ENCODE results near the gene TMC1.

Gene TMC1

DNA sequence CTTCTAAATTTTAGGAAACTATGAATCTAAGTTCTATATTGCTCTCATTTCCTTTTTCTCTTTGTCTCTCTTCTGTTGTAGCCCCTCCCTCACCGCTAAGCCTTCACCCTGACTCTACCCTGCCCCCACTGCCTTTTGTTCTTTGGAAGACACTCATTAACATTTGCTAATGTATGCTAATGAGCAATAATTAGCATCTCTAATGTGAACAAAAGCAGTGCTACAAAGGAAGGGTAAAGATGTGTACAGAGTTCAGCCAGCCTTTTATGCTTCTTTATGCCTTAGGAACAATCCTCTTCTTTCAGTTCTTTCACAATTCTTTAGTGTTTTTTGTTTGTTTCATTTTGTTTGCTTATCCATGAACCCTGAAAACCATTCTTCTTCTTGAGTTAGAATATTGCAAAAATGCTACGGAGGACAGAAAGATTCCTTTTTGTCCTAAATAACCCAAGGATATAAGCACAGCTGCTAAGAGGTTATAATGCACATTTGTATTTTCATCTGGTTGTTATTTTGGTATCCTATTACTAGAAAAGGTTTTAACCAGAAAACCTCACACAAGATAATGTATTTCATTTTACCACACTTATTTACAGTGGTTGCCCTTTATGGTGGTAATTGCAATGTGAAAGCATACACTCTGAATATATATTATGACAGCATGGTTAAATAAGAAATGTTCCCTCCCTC, 159.3 kb downstream of the TMC1 start:
- peaks cover 7% of the 10 kb centered on the region for H3K27me3 Mint-ChIP-seq
- H3K4me3 Mint-ChIP-seq: no peak overlapping the region
- H3K9me3 Mint-ChIP-seq: no peaks in the 10 kb centered on the region
- H3K4me1 Mint-ChIP-seq (ENCODE audit: low read depth): no peaks in the 10 kb centered on the region
- H3K36me3 Mint-ChIP-seq (ENCODE audit: low read depth): no peaks in the 10 kb centered on the region
- no peak for DNase-seq
- H3K27ac Mint-ChIP-seq: no peak overlapping the region

GRCh38 chr9:72681283-72681630, 159.8 kb downstream of the TMC1 start:
- H3K36me3 Mint-ChIP-seq (ENCODE audit: low read depth): no peaks in the 10 kb centered on the region
- H3K27me3 Mint-ChIP-seq: peaks cover 11% of the 10 kb centered on the region
- DNase-seq: no peak
- no peak overlapping the region for H3K4me3 Mint-ChIP-seq
- H3K9me3 Mint-ChIP-seq: no peaks in the 10 kb centered on the region
- no peaks in the 10 kb centered on the region for H3K4me1 Mint-ChIP-seq (ENCODE audit: low read depth)
- no peak overlapping the region for H3K27ac Mint-ChIP-seq

- Mint-ChIP-seq H3K4me3 (no peak overlapping the region), H3K36me3 (ENCODE audit: low read depth) (no peaks in the 10 kb centered on the region), H3K4me1 (ENCODE audit: low read depth) (no peaks in the 10 kb centered on the region), H3K27ac (no peak overlapping the region), H3K9me3 (no peaks in the 10 kb centered on the region), H3K27me3 (peaks cover 14% of the 10 kb centered on the region)
- no peak for DNase-seq
These were observed 163.2 kb downstream of the TMC1 start for GRCh38 chr9:72684615-72685014.

GRCh38 chr9:72685911-72686310, 164.5 kb downstream of the TMC1 start:
- Mint-ChIP-seq H3K27ac (no peak overlapping the region), H3K27me3 (peaks cover 10% of the 10 kb centered on the region), H3K9me3 (no peaks in the 10 kb centered on the region), H3K36me3 (ENCODE audit: low read depth) (no peaks in the 10 kb centered on the region), H3K4me3 (no peak overlapping the region), H3K4me1 (ENCODE audit: low read depth) (no peaks in the 10 kb centered on the region)
- no peak for DNase-seq

DNA sequence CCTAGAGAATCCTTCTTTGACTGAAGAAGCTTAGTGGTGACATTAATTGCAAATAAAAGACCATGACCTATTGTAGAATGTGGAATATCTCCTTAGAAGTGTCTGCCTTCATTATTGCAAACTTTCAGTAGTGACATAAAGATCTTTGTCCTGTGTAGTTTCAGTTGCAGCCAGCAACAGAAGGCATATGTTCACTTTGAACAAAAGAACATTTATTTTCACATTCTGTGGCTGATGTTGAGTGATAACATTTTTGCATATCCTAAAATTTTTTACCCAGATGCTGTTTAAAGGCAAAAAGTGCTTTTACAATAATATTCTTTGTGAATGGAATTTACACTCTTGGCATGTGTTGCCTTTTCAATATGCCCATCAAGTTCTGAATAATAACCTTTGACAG, 165.9 kb downstream of the TMC1 start:
- H3K9me3 Mint-ChIP-seq: no peaks in the 10 kb centered on the region
- no peak overlapping the region for H3K4me3 Mint-ChIP-seq
- H3K27ac Mint-ChIP-seq: no peak overlapping the region
- DNase-seq: no peak
- peaks cover 17% of the 10 kb centered on the region for H3K27me3 Mint-ChIP-seq
- H3K36me3 Mint-ChIP-seq (ENCODE audit: low read depth): no peaks in the 10 kb centered on the region
- H3K4me1 Mint-ChIP-seq (ENCODE audit: low read depth): no peaks in the 10 kb centered on the region

DNA sequence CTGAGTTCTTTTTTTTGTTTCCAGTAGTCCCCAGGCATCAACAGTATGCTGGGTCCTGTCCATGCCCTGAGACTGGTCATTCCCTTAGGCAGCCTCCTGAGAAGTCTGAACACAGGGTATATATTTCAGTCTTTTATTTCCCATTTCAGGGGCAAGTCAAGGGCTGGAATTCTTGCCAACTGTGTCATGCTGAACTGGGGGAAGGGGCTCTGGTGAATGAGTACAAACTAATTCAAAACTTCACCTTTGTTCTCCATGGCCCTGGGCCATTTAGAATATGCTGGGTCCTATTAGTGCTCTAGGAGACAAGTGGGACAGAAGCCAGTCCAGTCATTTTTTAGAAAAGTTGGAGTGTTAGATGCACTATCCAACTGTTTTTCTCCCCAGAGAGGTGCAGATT, 170.3 kb downstream of the TMC1 start:
- H3K36me3 Mint-ChIP-seq (ENCODE audit: low read depth): no peaks in the 10 kb centered on the region
- no peak overlapping the region for H3K4me3 Mint-ChIP-seq
- H3K27me3 Mint-ChIP-seq: peaks cover 13% of the 10 kb centered on the region
- DNase-seq: no peak
- no peaks in the 10 kb centered on the region for H3K4me1 Mint-ChIP-seq (ENCODE audit: low read depth)
- no peak overlapping the region for H3K27ac Mint-ChIP-seq
- no peaks in the 10 kb centered on the region for H3K9me3 Mint-ChIP-seq

GRCh38 chr9:72695365-72695764, 174.0 kb downstream of the TMC1 start:
- Mint-ChIP-seq H3K36me3 (ENCODE audit: low read depth) (no peaks in the 10 kb centered on the region), H3K9me3 (no peaks in the 10 kb centered on the region), H3K27me3 (peaks cover 13% of the 10 kb centered on the region), H3K4me3 (no peak overlapping the region), H3K27ac (no peak overlapping the region), H3K4me1 (ENCODE audit: low read depth) (no peaks in the 10 kb centered on the region)
- DNase-seq: no peak

DNA sequence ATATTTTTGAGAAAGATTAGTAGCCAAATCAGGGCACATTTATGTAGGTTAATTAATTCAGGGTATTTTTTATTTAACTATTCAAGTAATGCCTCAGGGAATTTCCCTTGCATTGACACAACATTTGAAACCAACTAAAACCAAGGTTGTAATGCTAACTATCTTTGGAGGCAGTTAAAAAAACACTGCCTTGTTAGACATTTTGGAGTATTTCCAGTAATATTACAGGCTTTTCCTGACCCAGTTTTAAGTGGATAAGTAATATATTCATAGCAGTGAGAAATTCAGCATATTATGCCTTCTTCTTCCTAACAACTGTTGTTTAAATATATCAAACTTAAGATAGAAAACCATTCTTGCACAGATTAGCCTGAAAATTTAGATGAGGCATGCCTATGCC, 175.1 kb downstream of the TMC1 start:
- H3K4me1 Mint-ChIP-seq (ENCODE audit: low read depth): no peaks in the 10 kb centered on the region
- no peak overlapping the region for H3K27ac Mint-ChIP-seq
- H3K36me3 Mint-ChIP-seq (ENCODE audit: low read depth): no peaks in the 10 kb centered on the region
- no peak for DNase-seq
- H3K9me3 Mint-ChIP-seq: no peaks in the 10 kb centered on the region
- peaks cover 13% of the 10 kb centered on the region for H3K27me3 Mint-ChIP-seq
- H3K4me3 Mint-ChIP-seq: no peak overlapping the region

GRCh38 chr9:72701510-72701909, 180.1 kb downstream of the TMC1 start:
- Mint-ChIP-seq H3K9me3 (no peaks in the 10 kb centered on the region), H3K36me3 (ENCODE audit: low read depth) (no peaks in the 10 kb centered on the region), H3K4me3 (no peak overlapping the region), H3K4me1 (ENCODE audit: low read depth) (no peaks in the 10 kb centered on the region), H3K27ac (no peak overlapping the region), H3K27me3 (no peaks in the 10 kb centered on the region)
- no peak for DNase-seq

- Mint-ChIP-seq H3K36me3 (ENCODE audit: low read depth) (no peaks in the 10 kb centered on the region), H3K4me3 (no peak overlapping the region), H3K27me3 (no peaks in the 10 kb centered on the region), H3K27ac (no peak overlapping the region), H3K9me3 (no peaks in the 10 kb centered on the region), H3K4me1 (ENCODE audit: low read depth) (no peaks in the 10 kb centered on the region)
- DNase-seq: no peak
These were observed 182.2 kb downstream of the TMC1 start for GRCh38 chr9:72703574-72703973.

- no peak overlapping the region for H3K4me3 Mint-ChIP-seq
- DNase-seq: no peak
- H3K27ac Mint-ChIP-seq: no peak overlapping the region
- no peaks in the 10 kb centered on the region for H3K27me3 Mint-ChIP-seq
- H3K9me3 Mint-ChIP-seq: no peaks in the 10 kb centered on the region
- H3K4me1 Mint-ChIP-seq (ENCODE audit: low read depth): no peaks in the 10 kb centered on the region
- no peaks in the 10 kb centered on the region for H3K36me3 Mint-ChIP-seq (ENCODE audit: low read depth)
These were observed 183.4 kb downstream of the TMC1 start for GRCh38 chr9:72704688-72705375.

DNA sequence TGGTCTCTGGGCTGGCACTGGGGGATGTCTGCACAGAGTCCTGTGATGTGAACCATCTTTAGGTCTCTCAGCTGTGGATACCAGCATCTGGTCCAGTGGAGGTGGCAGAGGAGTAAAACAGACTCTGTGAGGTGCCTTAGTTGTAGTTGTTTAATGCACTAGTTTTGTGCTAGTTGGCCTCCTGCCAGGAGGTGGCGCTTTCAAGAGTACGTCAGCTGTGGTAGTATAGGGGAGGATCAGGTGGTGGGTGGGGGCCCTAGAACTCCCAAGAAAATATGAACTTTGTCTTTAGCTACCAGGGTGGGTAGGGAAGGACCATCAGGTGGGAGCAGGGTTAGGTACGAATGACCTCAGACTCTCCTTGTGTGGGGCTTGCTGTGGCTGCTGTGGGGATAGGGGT, 197.1 kb downstream of the TMC1 start:
- DNase-seq: no peak

GRCh38 chr9:72721067-72721466, 199.7 kb downstream of the TMC1 start:
- Mint-ChIP-seq H3K4me1 (ENCODE audit: low read depth) (no peaks in the 10 kb centered on the region), H3K27ac (no peak overlapping the region), H3K9me3 (no peaks in the 10 kb centered on the region), H3K4me3 (no peak overlapping the region), H3K36me3 (ENCODE audit: low read depth) (no peaks in the 10 kb centered on the region), H3K27me3 (peaks cover 24% of the 10 kb centered on the region)
- DNase-seq: no peak

More for the DNA sequence above, 197.1 kb downstream of the TMC1 start:
- Mint-ChIP-seq H3K36me3 (ENCODE audit: low read depth) (no peaks in the 10 kb centered on the region), H3K27me3 (peaks cover 24% of the 10 kb centered on the region), H3K27ac (no peak overlapping the region), H3K4me3 (no peak overlapping the region), H3K4me1 (ENCODE audit: low read depth) (no peaks in the 10 kb centered on the region), H3K9me3 (no peaks in the 10 kb centered on the region)

- no peaks in the 10 kb centered on the region for H3K4me1 Mint-ChIP-seq (ENCODE audit: low read depth)
- H3K9me3 Mint-ChIP-seq: no peaks in the 10 kb centered on the region
- H3K27ac Mint-ChIP-seq: no peak overlapping the region
- H3K27me3 Mint-ChIP-seq: peaks cover 6% of the 10 kb centered on the region
- no peak for DNase-seq
- no peak overlapping the region for H3K4me3 Mint-ChIP-seq
- no peaks in the 10 kb centered on the region for H3K36me3 Mint-ChIP-seq (ENCODE audit: low read depth)
These were observed 205.5 kb downstream of the TMC1 start for GRCh38 chr9:72726947-72727346.

GRCh38 chr9:72728031-72728770, 206.8 kb downstream of the TMC1 start:
- Mint-ChIP-seq H3K4me3 (no peak overlapping the region), H3K9me3 (no peaks in the 10 kb centered on the region), H3K36me3 (ENCODE audit: low read depth) (no peaks in the 10 kb centered on the region), H3K27me3 (peaks cover 6% of the 10 kb centered on the region), H3K4me1 (ENCODE audit: low read depth) (no peaks in the 10 kb centered on the region), H3K27ac (no peak overlapping the region)
- DNase-seq: no peak
